Sigmoid colon (tissue), 7 donors: ENCODE measurements around the gene ZACN. TPM values are rescaled to one million over a fixed set of nuclear protein-coding genes. Genes with fewer than 3 reads are reported as not detected.

Experiments used
- DNase-seq: peaks from one replicate; pipeline ENCODE4 v3.0.0-alpha.2; 2019
- H3K27ac ChIP-seq, 4 donors: fragments of 200-600 bp; sonication (generic); one replicate each; pipeline ENCODE4 v1.5.1; 2016 to 2019; ENCODE audit warnings: mild to moderate bottlenecking in 1 of 4
- H3K27me3 ChIP-seq, 3 donors: fragments of 200-600 bp; sonication (generic); one replicate each; pipeline ENCODE4 v1.5.1; 2019; ENCODE audit warnings: mild to moderate bottlenecking in 1 of 3
- H3K36me3 ChIP-seq, 4 donors: fragments of 200-600 bp; sonication (generic); one replicate each; pipeline ENCODE4 v1.5.1; 2016 to 2019
- H3K4me1 ChIP-seq, 4 donors: fragments of 200-600 bp; sonication (generic); one replicate each; pipeline ENCODE4 v1.5.1; 2017 to 2019
- H3K4me3 ChIP-seq, 4 donors: fragments of 200-600 bp; sonication (generic); one replicate each; pipeline ENCODE4 v1.5.1; 2017 to 2019; ENCODE audit warnings: mild to moderate bottlenecking in 2 of 4, moderate library complexity in 1 of 4
- H3K9me3 ChIP-seq, 4 donors: fragments of 200-600 bp in 3 of 4; sonication (generic) in 3 of 4; one replicate each; pipeline versions ENCODE4 v1.5.1 to v1.6.1; 2013 to 2019
- EP300 ChIP-seq, 4 donors: sonication (generic); formaldehyde crosslinking; IDR thresholded peaks; one replicate each; pipeline ENCODE4 v1.6.1; 2017; ENCODE audit warnings: antibody characterized with exemption in 4 of 4
- POLR2A ChIP-seq, 2 donors: fragments of 450-650 bp; IDR thresholded peaks; one replicate each; pipeline ENCODE4 v1.6.1; 2016; ENCODE audit warnings: antibody characterized with exemption in 2 of 2, mild to moderate bottlenecking in 2 of 2, moderate library complexity in 2 of 2
- POLR2AphosphoS5 ChIP-seq, 4 donors: sonication (generic); formaldehyde crosslinking; IDR thresholded peaks; one replicate each; pipeline ENCODE4 v1.6.1; 2017; ENCODE audit warnings: antibody characterized with exemption in 4 of 4
- WGBS, 2 donors: extraction: QIAGEN DNeasy Blood & Tissue Kit; methylation state at CpG; one replicate each; pipeline ENCODE4 v1.1.7; 2013; 5-methylcytosine and 5-hydroxymethylcytosine counted together
- intact Hi-C: fragments of 100-400 bp; cut with DNase I; formaldehyde crosslinking; loops from one replicate; pipeline ENCODE4 v1.15.1; 2023
- polyA plus RNA-seq, 3 donors: library from polyadenylated mRNA; stranded (reverse); fragments of 200-250 nt; gene quantifications; one replicate each; pipeline ENCODE4 v1.2.3, GENCODE V29; 2013
- total RNA-seq, 4 donors: library from RNA; depleted of rRNA; stranded (reverse); fragments of >200 nt; gene quantifications; one replicate each; pipeline ENCODE4 v1.1.0, GENCODE V29; 2016
- TF ChIP-seq, protein P1 (sequence below), 4 experiments: fragments of 450-650 bp in 3 of 4; fragments of 200-600 bp in 1 of 4; IDR thresholded peaks; one replicate each; pipeline ENCODE4 v1.5.1; 2016 to 2019; ENCODE audit warnings: antibody characterized with exemption in 4 of 4, mild to moderate bottlenecking in 3 of 4, moderate library complexity in 2 of 4
- donor health status: healthy with polysubstance abuse.
- donor health status: Bipolar disorder and iron deficiency.
- donor health status: healthy.

ZACN gene
- total and polyA plus RNA-seq, 7 donors: 0.16 to 3.5 (median 1.2) TPM

GRCh38 chr17:76120658-76121008 is 41.7 kb downstream of the ZACN start:
- H3K9me3 ChIP-seq: no peaks in the 10 kb centered on the region
- 88 to 93% methylated on average over 5 of the region's 5 CpGs for WGBS, 2 donors
- peak; percentile 21 for DNase-seq
- no peaks in the 10 kb centered on the region for H3K27me3 ChIP-seq
- H3K4me1 ChIP-seq: peaks cover 2 to 11% (median 10%) of the 10 kb centered on the region in 4 donors
- intact Hi-C loops: loop anchor here (1.0 kb wide), 1 partner anchor 61 kb away; no protein-coding TSS in a partner anchor
- H3K27ac ChIP-seq: no peak overlapping the region
- no peak for TF ChIP-seq EP300 (IDR thresholded peaks at IDR 0.05)
- H3K36me3 ChIP-seq: no peaks in the 10 kb centered on the region
- H3K4me3 ChIP-seq: no peak overlapping the region

DNA sequence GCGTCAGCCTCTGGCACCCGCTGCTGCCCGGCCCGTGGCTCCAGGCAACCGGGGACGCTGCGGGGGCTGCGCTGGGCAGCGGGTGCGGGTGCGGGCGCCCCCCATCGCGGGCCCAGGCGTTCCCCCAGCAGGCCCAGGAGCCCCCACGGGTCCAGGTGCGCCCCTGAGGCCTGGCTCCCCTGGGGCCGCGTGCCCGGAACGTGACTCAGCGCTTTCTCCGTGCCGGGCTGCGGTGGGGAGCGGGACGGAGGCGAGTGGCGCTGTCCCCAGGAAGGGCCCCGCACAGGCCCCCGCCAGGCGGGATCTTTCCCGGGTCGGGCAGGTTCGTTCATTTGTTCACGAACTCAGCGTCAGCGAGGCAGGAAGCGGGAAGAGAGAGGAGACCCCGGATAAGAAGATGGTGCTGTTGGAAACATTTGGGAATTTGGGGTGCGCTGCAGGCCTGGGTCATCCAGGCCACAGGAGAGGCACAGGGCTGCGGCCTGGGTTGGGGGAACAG is 43.0 kb downstream of the ZACN start:
- Histone ChIP-seq H3K9me3 (no peaks in the 10 kb centered on the region), H3K27ac (peak overlapping the region in 2 of 4 donors; percentile 21 to 68), H3K4me1 (peaks cover 2 to 11% (median 10%) of the 10 kb centered on the region in 4 donors), H3K27me3 (no peaks in the 10 kb centered on the region), H3K4me3 (peak overlapping the region in 3 of 4 donors; percentile 34 to 51 (median 46)), H3K36me3 (no peaks in the 10 kb centered on the region)
- intact Hi-C loops: loop anchor here (1.0 to 2.0 kb wide), 3 partner anchors 33 to 157 kb away; no protein-coding TSS in a partner anchor
- WGBS, 2 donors: 40 to 69% methylated on average over 42 of the region's 42 CpGs
- no peak for TF ChIP-seq POLR2AphosphoS5 (IDR thresholded peaks at IDR 0.05)
- TF ChIP-seq, protein P1, sequence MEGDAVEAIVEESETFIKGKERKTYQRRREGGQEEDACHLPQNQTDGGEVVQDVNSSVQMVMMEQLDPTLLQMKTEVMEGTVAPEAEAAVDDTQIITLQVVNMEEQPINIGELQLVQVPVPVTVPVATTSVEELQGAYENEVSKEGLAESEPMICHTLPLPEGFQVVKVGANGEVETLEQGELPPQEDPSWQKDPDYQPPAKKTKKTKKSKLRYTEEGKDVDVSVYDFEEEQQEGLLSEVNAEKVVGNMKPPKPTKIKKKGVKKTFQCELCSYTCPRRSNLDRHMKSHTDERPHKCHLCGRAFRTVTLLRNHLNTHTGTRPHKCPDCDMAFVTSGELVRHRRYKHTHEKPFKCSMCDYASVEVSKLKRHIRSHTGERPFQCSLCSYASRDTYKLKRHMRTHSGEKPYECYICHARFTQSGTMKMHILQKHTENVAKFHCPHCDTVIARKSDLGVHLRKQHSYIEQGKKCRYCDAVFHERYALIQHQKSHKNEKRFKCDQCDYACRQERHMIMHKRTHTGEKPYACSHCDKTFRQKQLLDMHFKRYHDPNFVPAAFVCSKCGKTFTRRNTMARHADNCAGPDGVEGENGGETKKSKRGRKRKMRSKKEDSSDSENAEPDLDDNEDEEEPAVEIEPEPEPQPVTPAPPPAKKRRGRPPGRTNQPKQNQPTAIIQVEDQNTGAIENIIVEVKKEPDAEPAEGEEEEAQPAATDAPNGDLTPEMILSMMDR (IDR thresholded peaks at IDR 0.05): no peak
- TF ChIP-seq EP300 (IDR thresholded peaks at IDR 0.05): no peak
- no peak for TF ChIP-seq POLR2A (IDR thresholded peaks at IDR 0.05)
- DNase-seq: peak; percentile 78

DNA sequence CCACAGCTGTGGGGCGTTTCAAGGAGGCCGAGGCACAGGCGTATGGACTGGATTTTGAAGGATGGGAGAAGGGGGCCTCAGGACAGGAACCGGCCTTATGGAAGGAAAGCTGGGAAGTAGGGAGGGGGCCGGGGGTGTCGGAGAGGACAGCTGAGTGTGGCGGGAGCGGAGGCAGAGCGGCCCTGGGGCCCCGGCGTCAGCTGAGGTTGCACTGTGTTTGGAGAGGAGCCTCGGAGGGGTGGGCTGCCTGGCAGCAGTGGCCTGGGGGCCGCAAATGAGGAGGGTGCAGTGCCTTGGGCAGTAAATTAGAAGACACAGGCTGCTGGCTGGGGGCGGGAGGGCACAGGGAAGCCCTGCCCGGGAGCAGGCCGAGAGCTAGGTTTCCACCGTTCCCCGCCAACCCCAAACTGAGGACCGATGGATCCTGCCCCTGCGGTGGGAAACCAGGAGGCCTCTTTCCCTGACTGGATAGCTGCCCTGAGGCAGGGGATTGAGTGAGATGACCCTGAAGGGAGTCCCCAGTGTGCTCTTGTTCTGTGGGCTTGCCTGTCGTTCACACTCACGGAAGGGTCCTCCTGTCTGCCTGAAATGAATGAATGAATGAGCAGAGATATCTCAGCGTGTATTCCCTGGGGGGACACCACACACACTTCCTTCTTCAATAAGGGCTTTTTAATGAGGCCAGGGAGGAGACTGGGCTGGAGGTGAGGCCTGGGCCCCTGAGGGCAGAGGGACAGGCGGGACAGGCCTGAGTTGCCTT is 43.6 kb downstream of the ZACN start:
- Histone ChIP-seq H3K4me3 (no peak overlapping the region), H3K9me3 (no peaks in the 10 kb centered on the region), H3K27ac (peak overlapping the region in 1 of 4 donors; percentile 68), H3K4me1 (peaks cover 2 to 11% (median 10%) of the 10 kb centered on the region in 4 donors), H3K36me3 (no peaks in the 10 kb centered on the region), H3K27me3 (no peaks in the 10 kb centered on the region)
- WGBS, 2 donors: 91 to 93% methylated on average over 24 of the region's 24 CpGs
- peak; percentile 55 for DNase-seq
- intact Hi-C loops: loop anchor here (1.0 to 2.0 kb wide), 2 partner anchors 32 to 157 kb away; no protein-coding TSS in a partner anchor
- TF ChIP-seq POLR2AphosphoS5 (IDR thresholded peaks at IDR 0.05): no peak
- no peak for TF ChIP-seq EP300 (IDR thresholded peaks at IDR 0.05)

- no peaks in the 10 kb centered on the region for H3K27me3 ChIP-seq
- no peak overlapping the region for H3K27ac ChIP-seq
- DNase-seq: no peak
- TF ChIP-seq POLR2AphosphoS5 (IDR thresholded peaks at IDR 0.05): no peak
- TF ChIP-seq POLR2A (IDR thresholded peaks at IDR 0.05): no peak
- TF ChIP-seq, protein P1 (IDR thresholded peaks at IDR 0.05): no peak
- no peak for TF ChIP-seq EP300 (IDR thresholded peaks at IDR 0.05)
- intact Hi-C loops: loop anchor here (2.0 kb wide), 1 partner anchor 32 kb away; no protein-coding TSS in a partner anchor
- peaks cover 2 to 11% (median 10%) of the 10 kb centered on the region in 4 donors for H3K4me1 ChIP-seq
- no peaks in the 10 kb centered on the region for H3K36me3 ChIP-seq
- H3K4me3 ChIP-seq: no peak overlapping the region
- H3K9me3 ChIP-seq: no peaks in the 10 kb centered on the region
- 82 to 86% methylated on average over 5 of the region's 5 CpGs for WGBS, 2 donors
Observed at GRCh38 chr17:76123191-76123499, 44.2 kb downstream of the ZACN start.

DNA sequence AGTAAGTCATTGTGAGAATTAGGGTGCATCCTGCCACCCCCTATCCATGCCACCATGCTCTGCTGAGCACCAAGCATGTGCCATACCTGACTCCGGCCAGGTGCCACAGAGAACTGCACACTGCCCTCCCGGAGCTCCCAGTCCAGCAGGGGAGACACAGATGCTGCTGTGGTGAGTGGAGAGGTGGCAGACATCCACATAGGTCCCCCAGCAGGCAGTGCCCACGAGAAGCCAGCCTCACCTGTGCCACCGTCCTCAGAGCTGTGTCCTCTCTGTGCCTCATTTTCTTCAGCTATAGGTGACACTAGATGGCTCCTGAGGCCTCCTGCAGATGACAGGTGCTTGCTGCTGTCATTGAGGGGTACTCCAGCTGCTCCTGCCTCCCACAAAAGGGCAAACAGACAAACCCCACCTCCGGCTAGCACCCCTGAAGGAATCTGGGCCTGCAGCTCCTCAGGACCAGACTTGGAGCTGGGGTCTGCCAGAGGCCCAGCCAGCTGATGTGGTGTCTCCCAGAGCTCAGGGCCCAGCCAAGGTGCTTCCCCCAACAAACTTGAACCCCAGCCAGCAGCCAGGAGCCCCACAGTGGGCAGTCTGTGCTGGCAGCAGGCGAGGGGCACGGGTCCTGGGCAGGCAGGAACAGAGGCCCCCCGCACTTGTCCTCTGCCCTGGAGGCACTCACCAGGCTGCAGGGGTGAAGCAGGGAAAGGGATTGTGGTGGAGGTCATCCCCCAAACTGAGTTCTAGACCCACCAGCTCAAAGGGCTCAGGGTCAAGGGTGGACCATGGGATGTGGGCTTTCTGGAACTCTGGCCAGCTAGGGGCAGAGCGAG is 45.0 kb downstream of the ZACN start:
- intact Hi-C loops: loop anchor here (2.0 kb wide), 1 partner anchor 31 kb away; no protein-coding TSS in a partner anchor
- H3K4me1 ChIP-seq: peaks cover 2 to 11% (median 10%) of the 10 kb centered on the region in 4 donors

More for the DNA sequence above, 45.0 kb downstream of the ZACN start:
- 77 to 78% methylated on average over 9 of the region's 9 CpGs for WGBS, 2 donors
- Histone ChIP-seq H3K4me3 (no peak overlapping the region), H3K27ac (no peak overlapping the region), H3K36me3 (no peaks in the 10 kb centered on the region), H3K9me3 (no peaks in the 10 kb centered on the region), H3K27me3 (no peaks in the 10 kb centered on the region)
- DNase-seq: peak; percentile 60
- TF ChIP-seq POLR2AphosphoS5 (IDR thresholded peaks at IDR 0.05) (no peak), POLR2A (IDR thresholded peaks at IDR 0.05) (no peak)
- TF ChIP-seq, protein P1 (IDR thresholded peaks at IDR 0.05): no peak
